GM10266 (cell line): ENCODE results near the gene RBP3.

Source experiments
- DNase-seq: peaks from one replicate; pipeline ENCODE4 v3.0.0; 2012; ENCODE audit errors: extremely low spot score
- CTCF ChIP-seq: IDR thresholded peaks from 2 replicates; pipeline ENCODE4 v1.5.1; 2012; ENCODE audit warnings: mild to moderate bottlenecking, low read depth; ENCODE audit not compliant: control insufficient read depth, insufficient read depth; ENCODE audit errors: missing control alignments

The RBP3 gene

GRCh38 chr10:47325303-47326291, 22.6 kb upstream of the RBP3 start:
- DNase-seq, result no peak
- TF ChIP-seq CTCF, result no peak

GRCh38 chr10:47326306-47326926, 21.7 kb upstream of the RBP3 start:
- no peak for DNase-seq
- TF ChIP-seq CTCF, result no peak

DNA sequence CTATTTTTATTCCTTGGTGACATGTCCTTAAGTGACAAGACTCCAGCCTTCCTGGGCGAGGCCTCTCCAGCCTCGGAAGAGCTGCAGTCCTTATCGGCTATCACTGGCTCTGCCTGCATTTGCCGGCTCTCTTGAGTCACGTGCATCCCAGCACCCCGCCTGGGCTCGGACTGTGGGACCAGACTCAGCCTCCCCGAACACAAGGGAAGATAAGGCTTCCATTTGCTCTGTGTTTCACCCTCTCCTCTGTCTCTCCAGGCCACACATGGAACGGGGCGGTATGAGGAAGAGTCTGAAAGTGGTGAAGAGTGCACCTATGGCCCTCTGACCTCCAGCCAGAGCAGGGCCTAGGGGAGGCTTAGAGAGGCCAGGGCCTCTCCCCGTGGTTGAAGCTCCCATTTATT, 21.2 kb upstream of the RBP3 start:
- no peak for DNase-seq
- no peak for TF ChIP-seq CTCF

GRCh38 chr10:47329855-47330254, 18.3 kb upstream of the RBP3 start:
- DNase-seq, result no peak
- no peak for TF ChIP-seq CTCF

- no peak for TF ChIP-seq CTCF
- no peak for DNase-seq
Observed at GRCh38 chr10:47330366-47330765, 17.8 kb upstream of the RBP3 start.

DNA sequence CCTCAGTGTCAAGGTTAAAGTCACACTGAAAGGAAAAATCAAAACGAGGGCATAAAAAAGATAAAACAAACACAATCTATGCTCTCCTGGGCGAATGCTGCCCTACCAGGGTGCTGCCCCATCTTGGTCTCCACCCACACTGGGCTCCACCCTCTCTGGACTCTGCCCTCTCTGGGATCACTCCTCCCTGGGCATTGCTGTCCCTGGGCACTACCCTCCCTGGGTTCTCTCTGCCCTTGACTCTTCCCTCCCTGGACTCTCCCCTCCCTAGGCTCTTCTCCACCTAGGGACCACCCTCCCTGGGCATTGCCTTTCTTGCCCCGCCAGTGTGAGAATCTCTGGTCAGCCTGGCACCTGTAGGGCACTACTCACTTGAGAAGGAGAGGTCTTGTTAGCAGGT, 17.4 kb upstream of the RBP3 start:
- TF ChIP-seq CTCF, result no peak
- DNase-seq, result no peak

GRCh38 chr10:47331491-47331890, 16.7 kb upstream of the RBP3 start:
- TF ChIP-seq CTCF, result no peak

More at GRCh38 chr10:47331491-47331890, 16.7 kb upstream of the RBP3 start:
- DNase-seq, result no peak
